HFFc6 (cell line): ENCODE measurements around the gene HOXD12. TPM values are rescaled to one million over a fixed set of nuclear protein-coding genes. Genes with fewer than 3 reads are reported as not detected.

ENCODE experiments used
- DNase-seq: peaks from one replicate; pipeline ENCODE4 v3.0.0-alpha.2; 2018
- H3K27ac Mint-ChIP-seq: 2 replicates; pipeline ENCODE4 v1.8.0; 2020; ENCODE audit warnings: mild to moderate bottlenecking, mixed read lengths
- H3K27me3 Mint-ChIP-seq: 2 replicates; pipeline ENCODE4 v1.8.0; 2021; ENCODE audit warnings: mild to moderate bottlenecking, moderate library complexity, mixed read lengths; ENCODE audit not compliant: insufficient read depth
- H3K36me3 Mint-ChIP-seq: 2 replicates; pipeline ENCODE4 v1.8.0; 2021; ENCODE audit warnings: low read depth, mixed read lengths
- H3K4me1 Mint-ChIP-seq: 2 replicates; pipeline ENCODE4 v1.8.0; 2020; ENCODE audit warnings: low read depth, mixed read lengths
- H3K4me3 Mint-ChIP-seq: 2 replicates; pipeline ENCODE4 v1.8.0; 2020; ENCODE audit warnings: mild to moderate bottlenecking, moderate library complexity, mixed read lengths
- H3K9me3 Mint-ChIP-seq: 2 replicates; pipeline ENCODE4 v1.8.0; 2020; ENCODE audit warnings: mild to moderate bottlenecking, mixed read lengths
- CTCF ChIP-seq: fragments of 200-600 bp; sonication (generic); IDR thresholded peaks from 2 replicates; pipeline ENCODE4 v1.5.0; 2021; ENCODE audit warnings: antibody characterized with exemption, mild to moderate bottlenecking
- total RNA-seq, 6 experiments: library from RNA; stranded (reverse); fragmentation: NEBNext Ultra II Directional; extraction: Animal tissue kit (Norgen Biotek cat#: 25700); gene quantifications; 2 replicates in 1 of 6; 3 replicates in 5 of 6; pipeline ENCODE4 v1.2.3, GENCODE V29; 2021

The HOXD12 gene
- total RNA-seq, 6 experiments from 2014 or later, result 0.19 to 0.36 (median 0.26) TPM; not detected in 2

GRCh38 chr2:176130147-176130956 is 30.8 kb downstream of the HOXD12 start:
- peaks cover 32% of the 10 kb centered on the region for H3K27me3 Mint-ChIP-seq
- H3K27ac Mint-ChIP-seq, result peak overlapping the region; percentile 61; the same call in 1 of the 2 replicates
- no peak for DNase-seq
- no peaks in the 10 kb centered on the region for H3K9me3 Mint-ChIP-seq
- H3K4me1 Mint-ChIP-seq, result peaks cover 58% of the 10 kb centered on the region
- H3K36me3 Mint-ChIP-seq, result peaks cover 16% of the 10 kb centered on the region; the same call in 1 of the 2 replicates
- peak; percentile 17; the same call in 1 of the 2 replicates for TF ChIP-seq CTCF
- peak overlapping the region; percentile 90 for H3K4me3 Mint-ChIP-seq

- H3K36me3 Mint-ChIP-seq, result peaks cover 16% of the 10 kb centered on the region; the same call in 1 of the 2 replicates
- DNase-seq, result no peak
- H3K27ac Mint-ChIP-seq, result peak overlapping the region; percentile 61
- peak overlapping the region; percentile 90 for H3K4me3 Mint-ChIP-seq
- no peak for TF ChIP-seq CTCF
- H3K4me1 Mint-ChIP-seq, result peaks cover 66% of the 10 kb centered on the region
- H3K9me3 Mint-ChIP-seq, result no peaks in the 10 kb centered on the region
- peaks cover 30% of the 10 kb centered on the region for H3K27me3 Mint-ChIP-seq
These were observed 31.6 kb downstream of the HOXD12 start for GRCh38 chr2:176130957-176131847.

- DNase-seq, result no peak
- H3K27me3 Mint-ChIP-seq, result peaks cover 31% of the 10 kb centered on the region
- H3K4me3 Mint-ChIP-seq, result peak overlapping the region; percentile 90
- H3K27ac Mint-ChIP-seq, result no peak overlapping the region
- no peak for TF ChIP-seq CTCF
- H3K36me3 Mint-ChIP-seq, result peaks cover 16% of the 10 kb centered on the region; the same call in 1 of the 2 replicates
- no peaks in the 10 kb centered on the region for H3K9me3 Mint-ChIP-seq
- peaks cover 66% of the 10 kb centered on the region for H3K4me1 Mint-ChIP-seq
These were observed 32.2 kb downstream of the HOXD12 start for GRCh38 chr2:176131848-176132158.

- H3K9me3 Mint-ChIP-seq, result no peaks in the 10 kb centered on the region
- peak overlapping the region; percentile 62 for H3K27ac Mint-ChIP-seq
- no peak for DNase-seq
- peaks cover 33% of the 10 kb centered on the region for H3K27me3 Mint-ChIP-seq
- TF ChIP-seq CTCF, result no peak
- H3K4me1 Mint-ChIP-seq, result peaks cover 63% of the 10 kb centered on the region
- H3K36me3 Mint-ChIP-seq, result peaks cover 16% of the 10 kb centered on the region; the same call in 1 of the 2 replicates
- H3K4me3 Mint-ChIP-seq, result peak overlapping the region; percentile 90
These were observed 32.9 kb downstream of the HOXD12 start for GRCh38 chr2:176132205-176133171.

- Mint-ChIP-seq H3K4me3 (no peak overlapping the region), H3K36me3 (peaks cover 13% of the 10 kb centered on the region; the same call in 1 of the 2 replicates), H3K4me1 (peaks cover 63% of the 10 kb centered on the region), H3K9me3 (no peaks in the 10 kb centered on the region), H3K27me3 (peaks cover 29% of the 10 kb centered on the region), H3K27ac (no peak overlapping the region)
- DNase-seq, result no peak
- no peak for TF ChIP-seq CTCF
These were observed 33.8 kb downstream of the HOXD12 start for GRCh38 chr2:176133389-176133788.
